GM19324 (cell line): ENCODE data around the gene COL23A1.

ENCODE experiments used
- ATAC-seq: cut with Tn5 transposase; IDR thresholded peaks from one replicate; pipeline ENCODE4 v1.9.1; 2021; ENCODE audit warnings: mild to moderate bottlenecking, moderate library complexity; ENCODE audit not compliant: unreplicated experiment, low FRiP score

Gene COL23A1

DNA sequence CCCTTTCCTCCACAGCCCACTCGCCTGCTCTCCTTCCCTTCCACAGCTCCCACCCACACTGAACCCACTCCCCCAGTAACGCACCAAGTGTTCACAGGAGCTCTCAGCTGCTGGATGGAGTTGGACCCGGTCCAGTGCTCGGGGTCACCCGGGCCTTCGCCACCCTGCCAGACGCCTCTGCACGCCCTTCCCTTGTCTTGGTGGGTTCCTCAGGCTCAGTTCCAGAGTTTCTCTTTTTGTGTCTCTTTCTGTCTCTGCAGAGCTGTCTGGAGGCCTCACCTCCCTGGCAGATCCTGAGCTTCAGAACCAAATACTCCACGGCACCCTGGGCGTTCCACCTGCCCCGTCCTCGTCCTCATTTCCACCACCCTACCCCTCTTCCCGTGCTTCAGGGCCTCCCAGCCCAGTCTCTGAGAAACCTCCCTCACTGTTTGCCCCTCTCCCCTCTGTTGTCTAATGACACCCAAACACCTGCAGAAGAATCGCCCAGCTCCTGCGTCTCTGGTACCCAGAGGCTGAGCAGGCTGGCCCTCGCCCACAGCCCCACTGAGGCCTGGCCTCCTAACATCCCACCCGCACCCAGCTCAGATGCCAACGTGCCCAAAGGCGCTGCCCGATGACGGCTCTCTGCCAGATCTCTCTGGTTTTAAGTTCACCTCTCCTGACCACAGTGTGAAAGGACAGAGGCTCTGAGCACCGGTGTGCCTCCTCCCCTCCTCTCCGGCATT lies 74.3 kb downstream of the COL23A1 start:
- ATAC-seq, result no peak

DNA sequence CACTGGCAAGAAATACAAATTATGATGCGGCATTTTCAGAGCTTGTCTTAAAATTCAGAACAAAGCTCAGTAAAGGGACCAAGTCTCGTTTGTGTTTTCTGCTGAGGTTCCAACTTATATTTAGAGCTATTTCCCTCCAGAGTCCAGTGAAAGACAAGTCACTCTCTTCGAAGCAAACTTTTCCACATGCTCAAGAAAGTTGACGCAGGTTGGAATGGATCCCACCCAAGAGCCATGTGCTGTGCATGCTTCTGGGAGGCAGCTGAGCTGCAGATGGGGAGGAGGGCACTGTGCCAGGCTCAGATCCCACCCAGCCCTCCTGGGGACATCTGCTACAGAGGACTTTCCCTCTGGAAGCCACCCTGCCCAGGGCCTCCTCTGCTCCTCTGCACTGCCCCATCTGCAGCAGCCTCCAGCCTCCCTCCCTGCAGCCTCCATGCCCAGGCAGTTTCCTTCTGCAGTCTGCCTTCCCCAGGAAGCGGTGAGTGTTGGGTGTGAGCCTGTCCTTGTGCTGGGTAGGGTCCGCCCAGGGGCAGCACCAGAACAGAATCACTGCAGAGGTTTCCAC lies 75.3 kb downstream of the COL23A1 start:
- no peak for ATAC-seq

DNA sequence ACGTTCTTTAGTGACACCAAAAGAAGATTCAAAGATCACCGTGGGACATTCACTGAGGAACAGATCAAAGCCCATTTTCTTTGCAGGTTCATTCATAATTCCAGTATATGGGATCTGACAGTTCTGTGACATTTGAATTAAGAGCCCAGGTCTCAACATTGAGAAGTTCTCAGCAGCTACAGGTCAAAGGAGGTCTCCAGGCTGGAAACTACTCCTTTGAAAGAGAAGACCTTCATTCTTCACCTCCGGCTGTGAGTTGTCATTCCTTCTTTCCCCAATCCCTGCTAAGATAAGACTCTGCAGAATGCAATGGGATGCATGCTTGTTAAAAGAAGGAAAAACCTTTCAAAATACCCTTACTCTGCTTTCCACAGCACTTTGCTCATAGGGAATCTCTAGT lies 79.0 kb downstream of the COL23A1 start:
- ATAC-seq, result no peak

DNA sequence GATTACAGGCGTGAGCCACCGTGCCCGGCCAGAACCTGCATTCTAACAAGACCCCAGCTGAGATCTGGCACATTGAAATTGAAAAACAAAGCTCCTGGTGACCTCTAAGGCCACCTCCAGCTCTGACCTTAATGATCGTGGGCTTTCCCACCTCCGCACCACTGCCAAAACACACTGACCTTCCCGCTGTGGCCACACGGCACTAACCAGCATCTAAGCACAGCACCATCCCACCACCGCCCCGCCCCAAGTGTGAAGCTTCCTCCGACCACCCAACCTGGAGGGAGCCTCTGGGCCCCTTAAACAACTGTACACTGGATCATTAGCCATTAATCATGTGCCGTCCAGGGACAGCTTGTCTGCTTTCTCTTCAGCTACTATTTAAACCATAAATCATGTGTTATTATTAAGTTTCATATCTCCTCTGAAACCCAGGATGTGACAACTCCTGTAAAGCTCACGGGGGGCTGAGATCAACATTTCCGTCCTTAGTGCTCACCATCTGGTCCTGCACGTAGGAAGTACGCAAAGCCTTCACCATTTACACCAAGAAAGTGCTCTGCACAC lies 80.6 kb downstream of the COL23A1 start:
- ATAC-seq, result no peak

DNA sequence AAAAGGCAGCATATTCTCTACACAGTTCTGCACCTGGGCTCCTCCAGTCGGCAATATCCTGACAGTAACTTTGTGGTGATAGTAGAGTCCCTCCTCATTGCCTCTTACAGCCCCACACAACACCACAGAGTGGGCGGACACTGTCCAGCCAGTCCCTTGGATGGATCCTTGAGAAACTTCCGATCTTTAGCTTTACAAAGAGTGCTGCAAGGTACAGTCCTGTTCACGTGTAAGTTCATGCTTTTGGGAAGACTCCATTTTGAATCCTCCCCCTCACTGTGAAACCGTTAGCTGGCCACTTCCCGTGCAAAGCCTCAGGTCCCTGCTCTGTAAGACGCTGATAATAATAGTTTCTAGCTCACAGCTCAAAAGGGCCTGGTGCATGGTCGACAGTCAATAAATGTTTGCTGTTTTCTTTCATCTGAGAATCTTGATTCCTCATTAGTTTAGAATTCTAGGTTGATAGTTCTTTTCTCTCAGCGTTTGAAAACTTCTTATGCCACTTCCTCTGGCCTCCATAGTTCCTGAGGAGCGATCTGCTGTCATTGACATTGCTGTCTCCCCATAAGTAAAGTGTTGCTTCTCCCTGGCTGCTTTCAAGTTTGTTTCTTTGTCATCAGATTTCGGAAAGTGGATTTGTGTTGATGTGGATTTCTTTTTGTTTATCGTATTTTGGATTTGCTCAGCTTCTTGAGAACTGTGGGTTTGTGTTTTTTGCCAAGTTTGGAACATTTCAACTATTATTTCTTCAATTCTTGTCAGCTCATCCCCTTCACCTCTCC lies 82.9 kb downstream of the COL23A1 start:
- ATAC-seq, result no peak

DNA sequence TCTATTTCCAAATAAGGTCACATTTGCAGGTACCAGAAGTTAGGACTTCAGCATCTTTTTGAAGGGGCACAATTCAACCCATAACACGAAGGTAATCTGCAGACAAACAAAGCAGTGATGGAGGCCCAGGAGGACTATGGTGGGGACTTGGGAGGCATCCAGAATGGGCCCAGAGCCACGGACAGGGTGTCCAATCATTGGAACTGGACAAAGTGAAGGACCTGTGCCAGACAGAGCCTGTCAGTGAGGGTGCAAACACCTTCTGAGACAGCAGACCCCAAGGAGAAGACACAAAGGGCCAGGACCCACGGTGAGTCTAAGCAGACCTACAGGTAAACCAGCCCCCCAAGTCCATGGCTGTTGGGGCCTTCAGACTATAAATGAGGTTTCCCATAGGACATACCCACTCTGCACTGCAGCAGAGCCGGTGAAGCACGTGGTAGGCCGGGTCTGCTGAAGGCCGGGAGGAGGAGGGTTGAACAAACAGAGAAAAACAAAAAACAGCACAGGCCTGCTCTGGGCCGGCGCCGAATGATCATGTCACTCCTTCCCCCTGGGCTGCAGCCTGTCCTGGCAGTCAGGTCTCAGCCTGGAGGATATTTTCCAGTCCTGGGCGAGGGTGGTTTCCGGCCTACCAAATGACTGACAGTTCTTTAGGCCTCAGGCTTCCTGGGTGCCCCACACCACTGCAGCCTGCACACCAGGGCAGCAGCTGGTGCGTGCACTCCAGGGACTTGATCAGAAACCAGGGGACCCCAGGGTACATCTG lies 84.4 kb downstream of the COL23A1 start:
- no peak for ATAC-seq

DNA sequence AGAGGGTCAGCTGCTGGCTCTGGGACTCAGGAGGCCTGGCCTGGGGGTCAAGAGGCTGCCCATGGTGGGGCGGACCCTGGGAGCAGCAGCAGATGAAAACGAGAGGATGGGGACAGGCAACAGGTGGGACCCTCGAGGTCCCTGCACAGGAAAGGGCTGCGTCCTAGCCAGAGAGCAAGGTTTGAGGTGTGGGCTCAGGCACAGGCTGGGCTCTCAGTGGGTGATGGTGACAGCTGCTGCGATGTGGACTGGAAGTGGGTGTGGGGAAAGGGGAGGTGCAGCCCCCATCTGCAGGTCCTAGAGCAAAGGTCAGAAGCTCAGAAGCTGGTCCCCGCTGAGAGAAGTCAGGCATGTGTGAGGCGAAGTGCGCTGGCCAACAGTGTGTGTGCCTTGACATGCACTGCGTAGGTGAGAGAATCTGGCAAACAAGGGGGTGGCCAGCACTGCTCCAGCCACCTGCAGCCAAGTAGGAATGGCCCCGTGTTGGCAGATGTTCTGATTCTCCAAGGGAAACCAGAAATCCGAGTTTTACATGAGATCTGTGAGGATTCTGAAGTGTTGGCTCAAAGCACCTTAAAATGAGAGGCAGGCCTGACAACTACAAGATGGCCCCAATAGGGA lies 85.7 kb downstream of the COL23A1 start:
- ATAC-seq, result no peak

DNA sequence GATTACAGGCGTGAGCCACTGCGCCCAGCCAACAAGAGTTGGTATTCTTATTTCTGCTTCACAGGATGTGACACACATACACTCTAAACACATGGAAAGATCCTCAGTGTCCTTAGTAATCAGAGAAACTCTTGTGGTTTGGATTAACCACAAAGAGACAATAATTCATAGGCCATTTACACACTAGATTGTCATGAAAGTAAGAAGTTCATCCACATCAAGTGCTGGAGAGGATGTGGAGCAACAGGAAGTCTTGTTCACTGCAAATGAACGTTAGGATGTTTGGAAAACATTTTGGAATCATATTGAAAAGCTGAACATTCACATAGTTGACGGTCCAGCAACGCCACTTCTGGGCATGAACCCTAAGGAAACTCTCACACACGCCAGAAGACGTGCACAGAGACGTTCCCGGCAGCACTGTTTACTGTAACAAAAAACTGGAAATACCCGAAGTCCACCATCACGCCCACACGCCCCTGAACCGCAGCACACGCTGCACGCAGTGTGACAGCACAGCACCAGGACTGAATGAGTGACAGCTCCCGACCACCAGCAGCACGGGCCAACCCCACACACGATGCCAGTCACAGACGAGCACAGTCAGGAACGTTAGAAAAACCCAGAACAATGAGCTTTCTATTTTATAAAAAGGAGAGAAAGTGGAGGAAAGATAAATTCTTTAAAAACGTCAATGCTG lies 87.6 kb downstream of the COL23A1 start:
- ATAC-seq, result no peak

DNA sequence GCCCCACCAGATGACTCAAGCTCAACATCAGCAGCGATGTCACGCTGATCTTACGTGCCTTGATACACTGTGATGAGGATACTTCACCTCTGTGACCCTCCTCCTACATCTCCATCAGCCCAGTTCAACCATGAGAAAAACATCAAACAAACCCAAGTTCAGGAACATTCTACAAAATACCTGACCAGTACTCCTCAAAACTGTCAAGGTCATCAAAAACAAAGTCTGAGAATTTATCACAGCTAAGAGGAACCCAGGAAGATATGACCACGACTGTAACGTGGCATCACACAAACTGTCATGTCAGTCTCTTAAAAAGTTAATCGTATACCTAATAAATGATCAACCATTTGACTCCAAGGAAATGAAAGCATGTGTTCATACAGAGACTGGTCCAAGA lies 90.8 kb downstream of the COL23A1 start:
- ATAC-seq, result no peak

DNA sequence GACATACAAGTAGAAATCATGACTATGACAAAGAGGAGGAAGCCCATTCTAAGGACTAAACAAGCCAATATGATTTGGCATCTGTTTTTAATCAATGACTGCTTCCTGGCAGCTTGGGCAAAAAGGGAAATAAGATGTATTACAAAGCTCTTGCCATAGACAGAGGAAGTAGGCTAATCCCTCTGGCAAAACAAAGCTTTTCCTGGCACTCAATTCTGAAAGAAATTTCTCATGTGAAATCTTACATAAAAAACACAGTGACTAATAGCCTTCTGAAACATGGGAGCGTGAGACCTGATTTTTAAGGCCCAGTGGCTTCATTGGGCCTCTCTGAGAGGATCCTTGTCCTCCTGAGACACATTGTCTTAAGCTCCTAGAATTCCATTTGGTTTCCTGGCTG lies 93.6 kb downstream of the COL23A1 start:
- ATAC-seq, result no peak

DNA sequence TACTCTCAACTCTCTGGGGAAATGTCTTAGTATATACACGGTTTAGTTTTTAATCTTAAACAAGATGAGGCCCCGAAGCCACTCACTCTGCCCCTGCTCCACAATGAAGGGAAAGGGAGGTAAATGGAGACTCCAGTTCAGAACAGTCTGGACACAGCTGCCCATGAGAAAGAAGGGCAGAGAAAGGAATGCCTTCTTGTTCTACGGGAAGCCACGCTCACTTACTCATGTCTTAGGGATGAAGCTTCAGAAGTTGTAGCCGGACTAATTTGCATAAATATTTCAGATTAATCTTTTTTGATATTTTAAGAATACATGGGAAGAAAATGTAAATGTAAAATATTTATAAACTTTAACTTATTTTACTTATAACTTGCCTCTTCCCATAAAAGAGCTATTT lies 94.0 kb downstream of the COL23A1 start:
- no peak for ATAC-seq

DNA sequence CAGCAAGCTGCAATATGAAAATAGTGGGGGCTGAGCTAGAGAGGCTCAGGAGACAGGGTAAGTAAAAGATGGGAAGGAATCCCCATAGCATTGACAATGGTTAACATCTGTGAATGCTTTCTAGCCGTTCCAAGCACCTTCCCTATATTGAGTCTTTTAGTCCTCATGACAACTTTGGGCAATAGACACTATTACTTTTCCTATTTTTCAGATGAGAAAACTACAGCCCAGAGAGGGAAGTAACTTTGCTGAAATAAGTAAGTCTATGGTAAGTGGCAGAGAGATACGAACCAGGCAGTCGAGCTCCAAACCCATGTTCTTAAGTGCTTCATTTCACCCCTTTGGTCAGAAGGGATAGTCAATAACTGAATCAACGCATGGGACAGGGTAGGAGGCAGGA lies 94.5 kb downstream of the COL23A1 start:
- no peak for ATAC-seq

DNA sequence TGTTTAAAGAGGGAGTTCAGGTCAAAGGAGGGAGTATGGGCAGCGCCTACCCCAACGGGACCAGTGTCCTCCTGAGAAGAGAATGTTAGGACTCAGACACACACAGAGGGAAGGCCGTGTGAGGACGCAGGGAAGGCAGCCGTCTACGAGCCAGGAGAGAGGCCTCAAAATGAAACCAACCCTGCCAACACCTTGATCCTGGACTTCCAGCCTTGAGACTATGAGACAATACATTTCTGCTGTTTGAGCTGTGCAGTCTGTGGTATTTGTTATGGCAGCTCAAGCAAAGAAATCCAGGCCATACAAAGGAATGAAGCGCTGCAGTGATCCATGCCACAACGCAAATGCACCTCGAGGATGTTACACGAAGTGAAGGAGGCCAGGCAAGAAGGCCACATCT lies 97.9 kb downstream of the COL23A1 start:
- ATAC-seq, result no peak

DNA sequence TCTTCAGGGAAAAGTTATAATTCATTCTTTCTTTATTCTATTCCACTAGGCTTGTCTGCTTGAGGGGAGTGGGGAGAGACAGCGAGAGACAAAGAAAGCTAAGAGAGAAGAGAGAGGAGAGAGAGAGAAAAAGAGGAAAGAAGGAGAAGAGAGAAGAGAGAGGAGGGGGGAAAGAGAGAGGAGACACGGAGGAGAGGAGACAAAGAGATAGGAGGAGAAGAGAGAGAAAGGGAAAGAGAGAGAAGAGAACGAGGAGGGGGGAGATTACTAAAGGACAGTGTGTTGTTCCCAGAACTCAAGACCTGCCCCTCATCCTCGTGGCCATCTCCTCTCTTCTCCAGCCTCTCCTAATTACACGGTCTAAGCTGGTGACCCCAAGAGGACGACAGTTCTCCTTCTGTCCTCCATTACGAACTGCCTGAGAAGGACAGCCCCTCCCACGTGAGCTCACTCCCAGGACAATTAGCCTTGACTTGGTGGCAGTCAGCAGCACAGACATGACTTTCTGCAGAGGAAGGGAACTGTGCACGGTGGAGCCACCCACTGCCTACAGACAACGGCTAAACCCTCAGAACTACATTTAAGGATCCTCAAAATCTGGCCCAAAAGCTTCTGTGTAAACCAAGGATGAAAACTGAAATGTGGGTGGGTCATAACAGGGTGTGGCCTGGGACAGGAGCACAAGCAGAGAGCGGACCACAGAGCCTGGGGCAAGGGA lies 99.1 kb downstream of the COL23A1 start:
- no peak for ATAC-seq

DNA sequence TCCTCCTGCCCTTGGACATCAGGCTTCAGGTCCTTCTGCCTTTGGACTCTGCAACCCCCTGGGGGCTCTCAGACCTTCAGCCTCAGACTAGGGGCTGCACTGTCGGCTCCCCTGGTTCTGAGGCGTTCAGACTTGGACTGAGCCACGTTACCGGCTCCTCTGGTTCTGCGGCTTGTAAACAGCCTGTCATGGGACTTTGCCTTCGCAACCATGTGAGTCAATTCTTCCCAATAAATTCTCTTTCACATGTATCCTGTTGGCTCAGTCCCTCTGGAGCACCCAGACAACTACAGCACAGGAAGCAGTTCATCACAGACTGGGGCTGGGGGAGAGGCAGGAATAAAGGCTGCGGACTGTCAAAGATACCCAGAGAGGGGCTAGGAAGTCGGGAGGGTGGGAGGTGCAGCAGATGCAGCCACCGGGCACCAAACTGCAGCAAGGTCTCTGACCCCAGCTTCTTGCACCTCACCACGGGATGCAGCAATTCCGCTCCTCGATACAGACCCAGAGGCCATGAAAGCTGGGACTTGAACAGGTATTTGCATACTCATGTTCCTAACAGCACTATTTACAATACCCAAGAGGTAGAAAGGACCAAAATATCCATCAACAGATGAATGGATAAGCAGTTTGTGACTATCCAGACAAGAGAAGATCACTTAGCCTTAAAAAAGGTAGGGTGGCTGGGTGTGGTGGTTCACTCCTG lies 100.8 kb downstream of the COL23A1 start:
- ATAC-seq, result no peak

DNA sequence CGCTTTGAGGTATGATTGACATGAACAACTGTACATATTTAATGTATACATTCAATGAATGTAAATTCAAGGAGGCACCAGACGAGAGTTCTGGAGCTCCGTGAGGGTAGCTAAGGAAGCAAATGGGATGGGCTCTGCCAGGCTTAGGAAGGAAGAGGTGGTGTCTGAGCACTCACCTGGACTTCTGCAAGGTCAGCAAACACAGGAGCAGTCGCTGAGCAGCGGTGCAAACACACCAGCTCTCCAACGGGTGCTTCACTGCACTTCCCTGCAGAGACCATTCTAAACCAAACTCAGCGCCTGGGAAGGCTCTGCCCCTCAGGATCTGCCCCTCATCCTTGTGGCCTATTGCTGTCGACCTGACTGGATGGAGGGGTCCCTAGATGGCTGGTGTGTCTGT lies 101.5 kb downstream of the COL23A1 start:
- ATAC-seq, result no peak

DNA sequence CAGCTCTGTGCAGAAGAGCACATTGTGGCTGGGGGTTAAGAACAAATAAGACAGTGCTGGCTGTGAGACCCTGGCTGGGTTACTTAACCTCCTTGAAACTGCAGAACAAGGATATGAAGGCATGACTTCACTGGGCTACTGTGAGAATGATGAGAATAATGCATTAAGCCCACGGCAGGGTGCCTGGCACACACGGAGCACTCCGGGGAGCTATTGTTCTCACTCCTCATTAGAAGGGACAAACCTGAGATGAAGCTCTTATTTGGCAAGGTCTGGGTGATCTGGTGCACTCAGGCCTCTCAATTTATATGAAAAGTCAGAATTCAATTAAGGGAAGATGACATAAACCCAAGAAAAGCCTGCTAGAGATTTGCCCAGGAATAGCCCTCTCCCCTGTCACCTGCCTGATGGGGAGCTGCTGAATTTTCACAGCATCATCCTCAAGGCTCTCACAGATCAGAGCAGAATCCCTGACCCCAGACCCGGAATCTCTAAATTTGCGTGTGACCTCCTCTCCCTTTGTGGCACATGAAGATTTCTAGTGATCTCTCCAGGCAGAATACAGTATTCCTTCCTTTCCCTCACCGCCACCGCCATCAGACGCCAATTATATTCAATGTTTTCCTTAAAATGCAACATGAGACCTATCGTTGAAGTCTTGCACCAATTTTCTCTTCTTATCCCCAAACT lies 102.1 kb downstream of the COL23A1 start:
- no peak for ATAC-seq
